Breast epithelium (tissue), 3 donors: ENCODE results near the gene LPAR5. TPM values are rescaled to one million over a fixed set of nuclear protein-coding genes. Genes with fewer than 3 reads are reported as not detected.

Source experiments
- total RNA-seq, 3 donors: library from RNA; depleted of rRNA; stranded (reverse); fragments of >200 nt; gene quantifications; one replicate each; pipeline ENCODE4 v1.1.0, GENCODE V29; 2016

LPAR5 gene
- total RNA-seq, 3 donors from 2014 or later, result 0.98 to 1.8 (median 1.8) TPM

Other genes with a start within 250 kb of the LPAR5 start
- gene CD27, start 191.0 kb downstream of the LPAR5 start, total RNA-seq, result 1 to 10 TPM in 2 of 3 donors, under 1 TPM in 1; 0.64 to 4.3 (median 2.6) TPM
- 10 to 100 TPM; 16.5 to 24.6 (median 22.9) TPM for gene TAPBPL, start 183.9 kb downstream of the LPAR5 start, total RNA-seq
- gene VAMP1, start 165.3 kb downstream of the LPAR5 start, total RNA-seq, result 10 to 100 TPM in 2 of 3 donors, 1 to 10 TPM in 1; 8.2 to 12.5 (median 11.1) TPM
- 10 to 100 TPM; 58.5 to 72.1 (median 62.4) TPM for gene MRPL51, start 142.7 kb downstream of the LPAR5 start, total RNA-seq
- 10 to 100 TPM; 21.6 to 66.7 (median 53.9) TPM for gene NCAPD2, start 141.9 kb downstream of the LPAR5 start, total RNA-seq
- gene GAPDH, start 101.4 kb downstream of the LPAR5 start, total RNA-seq, result 1,000 to 10,000 TPM; 1,134 to 1,818 (median 1,628) TPM
- 10 to 100 TPM in 2 of 3 donors, 1 to 10 TPM in 1; 7.2 to 22.4 (median 15.7) TPM for gene IFFO1, start 79.9 kb downstream of the LPAR5 start, total RNA-seq
- 10 to 100 TPM; 30.6 to 37.6 (median 31.5) TPM for gene NOP2, start 67.7 kb downstream of the LPAR5 start, total RNA-seq
- 100 to 1,000 TPM; 162 to 227 (median 203) TPM for gene CHD4, start 28.6 kb downstream of the LPAR5 start, total RNA-seq
- 1 to 10 TPM in 1 of 3 donors, under 1 TPM in 2; 0.59 to 2.4 (median 0.66) TPM for gene ACRBP, start 11.5 kb upstream of the LPAR5 start, total RNA-seq
- gene ING4, start 27.2 kb upstream of the LPAR5 start, total RNA-seq, result 10 to 100 TPM; 51.1 to 74.2 (median 56.3) TPM
- gene ZNF384, start 53.4 kb upstream of the LPAR5 start, total RNA-seq, result 10 to 100 TPM; 34.4 to 57.0 (median 49.5) TPM
- under 1 TPM in 2 of 3 donors, not detected in 1; 0.29 to 0.33 TPM for gene PIANP, start 64.9 kb upstream of the LPAR5 start, total RNA-seq
- 10 to 100 TPM; 52.1 to 72.2 (median 59.9) TPM for gene COPS7A, start 88.1 kb upstream of the LPAR5 start, total RNA-seq
- gene MLF2, start 117.2 kb upstream of the LPAR5 start, total RNA-seq, result 100 to 1,000 TPM; 130 to 168 (median 159) TPM
- gene PTMS, start 130.4 kb upstream of the LPAR5 start, total RNA-seq, result 100 to 1,000 TPM in 1 of 3 donors, 10 to 100 TPM in 2; 70.9 to 101 (median 85.8) TPM
- gene LAG3, start 136.6 kb upstream of the LPAR5 start, total RNA-seq, result 1 to 10 TPM in 1 of 3 donors, under 1 TPM in 2; 0.44 to 1.3 (median 0.80) TPM
- gene CD4, start 153.6 kb upstream of the LPAR5 start, total RNA-seq, result 10 to 100 TPM in 2 of 3 donors, 1 to 10 TPM in 1; 5.9 to 29.0 (median 11.0) TPM
- 1 to 10 TPM; 2.6 to 4.2 (median 4.1) TPM for gene GPR162, start 185.9 kb upstream of the LPAR5 start, total RNA-seq
- gene P3H3, start 192.4 kb upstream of the LPAR5 start, total RNA-seq, result 10 to 100 TPM in 2 of 3 donors, 1 to 10 TPM in 1; 7.5 to 29.5 (median 10.1) TPM
- 1 to 10 TPM in 2 of 3 donors, under 1 TPM in 1; 0.80 to 3.3 (median 2.2) TPM for gene GNB3, start 205.0 kb upstream of the LPAR5 start, total RNA-seq
- 1 to 10 TPM in 2 of 3 donors, under 1 TPM in 1; 0.33 to 3.0 (median 1.8) TPM for gene CDCA3, start 215.3 kb upstream of the LPAR5 start, total RNA-seq
- gene USP5, start 216.2 kb upstream of the LPAR5 start, total RNA-seq, result 10 to 100 TPM; 32.6 to 52.8 (median 34.7) TPM
- gene TPI1, start 231.6 kb upstream of the LPAR5 start, total RNA-seq, result 100 to 1,000 TPM; 297 to 386 (median 351) TPM
- 10 to 100 TPM in 2 of 3 donors, 1 to 10 TPM in 1; 9.0 to 13.4 (median 12.7) TPM for gene SPSB2, start 237.3 kb upstream of the LPAR5 start, total RNA-seq